K562 (cell line): ENCODE measurements around the gene TCEAL4. TPM values are rescaled to one million over a fixed set of nuclear protein-coding genes. Genes with fewer than 3 reads are reported as not detected.

Experiments used
- ATAC-seq: fragments of 200-7000 bp; cut with Tn5 transposase; 3 replicates; pipeline ENCODE4 v1.9.1; 2020; ENCODE audit warnings: moderate library complexity
- BruUV-seq: library from RNA; stranded (reverse); fragments of 400-500 nt; replicated peaks from 2 replicates; lab custom pipeline; 2021; lab: Mats Ljungman, UMichigan
- CTCF ChIA-PET: fragments of 300-600 bp; formaldehyde crosslinking; extraction: SDS; loops from one replicate; lab custom pipeline; 2021; ENCODE audit warnings: low intra/inter-chr PET ratio; lab: Yijun Ruan, JAX
- POLR2A ChIA-PET: fragments of 300-600, 350-650 bp; sonication (Branson Sonifier 250); formaldehyde crosslinking; extraction: SDS; loops from one replicate; lab custom pipeline; 2021; ENCODE audit warnings: antibody characterized with exemption, inconsistent platforms; lab: Yijun Ruan, JAX
- DNase-seq, 4 experiments: peaks; one replicate each; pipeline versions ENCODE4 v3.0.0 to v3.0.0-alpha.2; 2011 to 2018; ENCODE audit warnings: low spot score in 3 of 4, mixed read lengths in 3 of 4; ENCODE audit errors: extremely low read depth in 1 of 4
- FAIRE-seq: peaks from 2 replicates; lab custom pipeline; 2011; peaks lifted over from hg19 to GRCh38; lab: Jason Lieb, UNC
- H2AFZ ChIP-seq: 2 replicates; pipeline ENCODE4 v1.6.0; 2011; ENCODE audit warnings: low read depth, low read length, control low read depth, inconsistent platforms
- H3K27ac ChIP-seq: fragments of 200-600 bp; 3 replicates; pipeline ENCODE4 v1.8.0; 2011; ENCODE audit warnings: low read depth, mild to moderate bottlenecking, control low read depth, inconsistent platforms, low read length, moderate library complexity, mixed read lengths; ENCODE audit errors: extremely low read depth
- H3K27me3 ChIP-seq, 2 experiments: fragments of 300-600 bp in 1 of 2; 2 replicates in 1 of 2; 3 replicates in 1 of 2; pipeline versions ENCODE4 v1.6.0 to v1.8.0; 2011; ENCODE audit warnings: inconsistent platforms in 2 of 2, low read length in 2 of 2, mild to moderate bottlenecking in 1 of 2, mixed read lengths in 1 of 2, moderate library complexity in 1 of 2; ENCODE audit not compliant: control insufficient read depth in 2 of 2, insufficient read depth in 2 of 2
- H3K36me3 ChIP-seq: fragments of 300-600 bp; 3 replicates; pipeline ENCODE4 v1.8.0; 2011; ENCODE audit warnings: mild to moderate bottlenecking, low read length, inconsistent platforms; ENCODE audit not compliant: control insufficient read depth, insufficient read depth
- H3K4me1 ChIP-seq, 2 experiments: fragments of 200-600 bp in 1 of 2; replicated peaks in 1 of 2; 2 replicates in 1 of 2; 3 replicates in 1 of 2; pipeline versions ENCODE4 v1.5.1 to v1.8.0; 2011; ENCODE audit warnings: inconsistent platforms in 2 of 2, low read length in 2 of 2, mild to moderate bottlenecking in 1 of 2, mixed read lengths in 1 of 2, moderate library complexity in 1 of 2; ENCODE audit not compliant: control insufficient read depth in 2 of 2, insufficient read depth in 2 of 2
- H3K4me2 ChIP-seq: 2 replicates; pipeline ENCODE4 v1.6.1; 2011; ENCODE audit warnings: low read length, control low read depth, inconsistent platforms, mixed read lengths; ENCODE audit not compliant: insufficient read depth
- H3K4me3 ChIP-seq: fragments of 200-600 bp; sonication (generic), shearing (Covaris generic); 2 replicates; pipeline ENCODE4 v1.5.1; 2016; ENCODE audit warnings: control low read depth, inconsistent platforms
- H3K79me2 ChIP-seq: fragments of 200-600 bp; 3 replicates; pipeline ENCODE4 v1.8.0; 2011; ENCODE audit warnings: low read length, inconsistent platforms; ENCODE audit not compliant: control insufficient read depth, insufficient read depth
- H3K9ac ChIP-seq, 2 experiments: 2 replicates each; pipeline versions ENCODE4 v1.6.0 to v1.6.1; 2011; ENCODE audit warnings: low read depth in 2 of 2, low read length in 2 of 2, control low read depth in 1 of 2, inconsistent platforms in 1 of 2, mild to moderate bottlenecking in 1 of 2, mixed read lengths in 1 of 2; ENCODE audit not compliant: insufficient read depth in 1 of 2
- H3K9me1 ChIP-seq: one replicate; pipeline ENCODE4 v1.6.0; 2011; ENCODE audit warnings: inconsistent platforms, mild to moderate bottlenecking, low read length, moderate library complexity; ENCODE audit not compliant: control insufficient read depth, insufficient read depth
- H3K9me3 ChIP-seq: replicated peaks from 2 replicates; pipeline ENCODE4 v1.5.1; 2011; ENCODE audit warnings: low read depth, low read length, inconsistent platforms; ENCODE audit not compliant: control insufficient read depth, insufficient read depth
- H4K20me1 ChIP-seq: replicated peaks from 2 replicates; pipeline ENCODE4 v1.6.1; 2011; ENCODE audit warnings: low read length, inconsistent platforms, mixed read lengths; ENCODE audit not compliant: control insufficient read depth, insufficient read depth
- CREB5 ChIP-seq: fragments of 250-450 bp; sonication (Bioruptor Pico); IDR thresholded peaks from 2 replicates; pipeline ENCODE4 v1.5.0; 2020; ENCODE audit warnings: mild to moderate bottlenecking
- DDX20 ChIP-seq: fragments of 450-650 bp; IDR thresholded peaks from 2 replicates; pipeline ENCODE4 v1.6.1; 2016; ENCODE audit warnings: missing genetic modification characterization, low read depth, mild to moderate bottlenecking, missing compliant biosample characterization, moderate library complexity
- KDM2B ChIP-seq: fragments of 250-450 bp; sonication (Bioruptor Pico); IDR thresholded peaks from 2 replicates; pipeline ENCODE4 v1.8.0; 2021; ENCODE audit warnings: mild to moderate bottlenecking, moderate library complexity
- MEF2D ChIP-seq: conservative IDR thresholded peaks from 2 replicates; pipeline ENCODE4 v1.6.1; 2016; ENCODE audit warnings: low read depth, missing genetic modification characterization, missing compliant biosample characterization
- SRF ChIP-seq, 2 experiments: fragments of 250-450, 450-650 bp in 1 of 2; sonication (Bioruptor Pico) in 1 of 2; sonication (generic) in 1 of 2; formaldehyde crosslinking; IDR thresholded peaks; 2 replicates each; pipeline versions ENCODE4 v1.5.0 to v1.5.1; 2020 to 2022; ENCODE audit warnings: mild to moderate bottlenecking in 1 of 2, missing genetic modification reagents in 1 of 2
- ZFP30 ChIP-seq: fragments of 250-450 bp; sonication (Bioruptor Pico); IDR thresholded peaks from 2 replicates; pipeline ENCODE4 v1.8.0; 2022; ENCODE audit warnings: moderate library complexity, mild to moderate bottlenecking, inconsistent platforms, borderline replicate concordance
- ZNF830 ChIP-seq: fragments of 250-450 bp; sonication (Bioruptor Pico); IDR thresholded peaks from 2 replicates; pipeline ENCODE4 v1.5.0; 2021; ENCODE audit warnings: mild to moderate bottlenecking
- WGBS: fragments of 100-300 bp; shearing (Covaris generic); methylation state at CpG from one replicate; pipeline ENCODE4 v1.1.6; 2016; ENCODE audit warnings: low coverage, mixed read lengths; ENCODE audit not compliant: insufficient coverage; ENCODE audit errors: missing lambda C conversion rate; 5-methylcytosine and 5-hydroxymethylcytosine counted together
- in situ Hi-C: fragments of 300-500 bp; cut with MboI; formaldehyde crosslinking; loops from 4 replicates; pipeline ENCODE4 v1.15.0; 2018; ENCODE audit warnings: inconsistent platforms, mixed read lengths
- intact Hi-C: fragments of 100-400 bp; cut with micrococcal nuclease; formaldehyde crosslinking; loops from 2 replicates; pipeline ENCODE4 v1.14.2; 2022
- polyA plus RNA-seq, 8 experiments: library from polyadenylated mRNA; depleted of rRNA in 4 of 8; stranded (reverse) in 5 of 8; unstranded in 3 of 8; fragments of >200 nt; fragmentation: Nextera tagmentation in 2 of 8; fragmentation: Illumina TruSeq in 1 of 8; extraction: Ambion mirVana in 2 of 8; extraction: Trizol in 1 of 8; gene quantifications; 2 replicates each; pipeline versions ENCODE4 v1.2.1 to v1.2.3, GENCODE V29; 2011 to 2014; ENCODE audit warnings: inconsistent platforms in 1 of 8, missing spikeins in 1 of 8
- total RNA-seq, 7 experiments: library from RNA; depleted of rRNA in 6 of 7; stranded (reverse); fragments of >200 nt in 6 of 7; fragmentation: Illumina TruSeq in 2 of 7; extraction: Trizol in 2 of 7; gene quantifications; 2 replicates each; pipeline versions ENCODE4 v1.2.1 to v1.2.3, GENCODE V29; 2011 to 2021; ENCODE audit warnings: low replicate concordance in 1 of 7

The TCEAL4 gene
- total and polyA plus RNA-seq, 9 of the 15 experiments (the other 6 are each of a cell fraction or from before 2014, with no cell fraction given), result 0.36 to 12.3 (median 7.9) TPM

DNA sequence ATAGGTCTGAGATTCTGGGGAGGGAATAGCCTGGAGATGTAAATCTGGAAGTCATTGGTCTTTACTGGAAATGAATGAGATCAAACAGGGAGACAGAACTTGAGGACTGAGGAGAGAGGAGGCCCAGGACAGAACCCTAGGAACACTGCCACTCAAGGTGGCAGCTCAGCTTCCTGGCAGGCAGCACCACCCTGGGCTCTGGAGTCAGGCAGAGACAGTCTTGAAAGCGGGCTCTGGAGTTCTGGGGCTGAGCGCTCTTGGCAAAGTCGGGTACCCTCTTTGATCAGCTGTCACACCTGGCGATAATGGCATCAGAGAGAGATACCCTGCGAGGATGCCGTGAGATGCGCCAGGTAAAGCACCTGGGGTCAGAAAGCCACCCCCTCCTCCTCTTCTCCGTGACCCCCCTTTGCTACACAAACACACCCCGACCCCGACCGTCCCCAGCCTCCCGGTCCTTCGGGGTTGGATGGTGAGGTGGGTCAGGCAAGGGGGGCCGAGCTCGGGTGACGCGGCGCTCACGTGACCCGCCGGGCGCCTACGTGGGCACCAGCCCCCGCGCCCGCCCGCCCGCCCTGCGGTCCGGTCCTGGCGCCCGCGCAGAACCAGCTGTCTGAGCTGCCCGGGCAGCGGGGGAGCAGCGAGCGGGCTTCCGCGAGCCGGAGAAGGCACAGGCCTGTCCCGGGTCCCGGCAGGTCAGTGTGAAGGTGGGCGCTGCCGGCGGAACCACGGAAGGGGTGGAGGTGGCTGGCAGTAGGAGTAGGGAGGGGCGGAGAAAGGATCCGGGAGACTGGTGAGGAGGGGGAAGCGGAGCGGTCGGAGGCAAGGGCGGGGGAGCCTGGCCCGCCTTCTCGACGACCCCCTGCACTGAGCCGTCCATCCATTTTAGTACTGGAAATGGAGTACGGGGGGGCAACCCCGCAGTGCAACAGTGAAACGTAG is 22.3 kb downstream of the TCEAL4 start, which contains the start of gene TCEAL3:
Gene TCEAL3 (plus strand): TSS at position 600 of the 942 bp plus-strand sequence. CDS start 1,102 bp downstream, outside the sequence.
- Histone ChIP-seq H3K36me3 (no peaks in the 10 kb centered on the region), H4K20me1 (no peaks in the 10 kb centered on the region; the same call in 1 of the 2 replicates), H3K4me1 (no peaks in the 10 kb centered on the region), H2AFZ (no peak within 1 kb of the TSS), H3K9ac (no peak within 1 kb of the TSS), H3K27ac (no peak within 1 kb of the TSS), H3K79me2 (no peaks in the 10 kb centered on the region), H3K4me3 (no peak within 1 kb of the TSS), H3K9me1 (no peaks in the 10 kb centered on the region), H3K9me3 (no peaks in the 10 kb centered on the region), H3K27me3 (peaks cover 0 to 5% of the 10 kb centered on the region in 2 experiments; a peak in 2 of 5 replicates), H3K4me2 (no peak within 1 kb of the TSS)
- intact Hi-C loops (no loop called here), in situ Hi-C loops (no loop called here)
- 45% methylated on average over 14 of the region's 59 CpGs for WGBS
- ATAC-seq (no peak), DNase-seq (no peak), FAIRE-seq (no peak)
- CTCF ChIA-PET, result no interaction called here
- TF ChIP-seq KDM2B (CRISPR knock-in tag), result no peak
- TF ChIP-seq ZFP30 (CRISPR knock-in tag), result no peak
- BruUV-seq, result no TSS peak
- POLR2A ChIA-PET, result no interaction called here

DNA sequence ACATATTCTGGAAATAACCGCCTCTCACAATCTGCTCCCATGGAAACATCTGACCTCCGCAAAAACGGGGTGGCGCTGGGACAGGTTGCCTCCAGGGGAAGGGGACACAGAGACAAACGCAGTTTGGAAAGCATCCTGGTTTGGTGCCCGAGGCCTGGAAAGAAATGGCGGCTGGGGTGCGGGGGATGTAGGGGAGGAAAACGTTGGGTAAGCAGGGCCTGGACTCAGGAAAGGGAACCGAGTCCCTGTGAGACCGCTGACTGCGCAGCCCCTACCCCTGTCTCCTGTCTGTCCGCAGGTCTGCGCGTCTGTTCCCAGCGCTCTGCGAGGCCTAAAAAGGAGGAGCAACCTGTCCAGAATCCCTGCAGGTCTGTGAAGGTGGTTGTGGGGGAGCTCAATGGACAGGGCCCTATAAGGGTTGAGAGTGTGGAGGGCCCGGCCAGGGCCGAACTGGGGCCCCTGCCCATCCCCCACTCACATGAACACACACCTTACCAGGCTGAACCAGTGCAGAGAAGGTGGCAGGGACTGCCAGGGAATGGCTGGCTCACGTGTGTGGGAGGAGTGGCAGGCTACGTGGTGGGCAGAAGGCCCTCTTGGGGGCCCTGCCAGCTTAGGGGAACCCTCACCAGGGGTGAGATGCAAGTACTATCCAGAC is 23.1 kb downstream of the TCEAL4 start:
- FAIRE-seq (no peak), DNase-seq (no peak), ATAC-seq (no peak)
- in situ Hi-C loops, result no loop called here
- Histone ChIP-seq H2AFZ (no peak overlapping the region), H3K79me2 (no peaks in the 10 kb centered on the region), H3K27me3 (peaks cover 0 to 5% of the 10 kb centered on the region in 2 experiments; a peak in 2 of 5 replicates), H3K4me1 (no peaks in the 10 kb centered on the region), H4K20me1 (no peaks in the 10 kb centered on the region; the same call in 1 of the 2 replicates), H3K9me3 (no peaks in the 10 kb centered on the region), H3K4me2 (no peak overlapping the region), H3K27ac (no peak overlapping the region), H3K4me3 (no peak overlapping the region), H3K9me1 (no peaks in the 10 kb centered on the region), H3K9ac (no peak overlapping the region), H3K36me3 (no peaks in the 10 kb centered on the region)
- ChIA-PET CTCF (no interaction called here), POLR2A (no interaction called here)
- intact Hi-C loops, result no loop called here
- TF ChIP-seq SRF (CRISPR knock-in tag; IDR thresholded peaks at IDR 0.05) (no peak), DDX20 (tag) (no peak), CREB5 (CRISPR knock-in tag) (no peak), MEF2D (tag) (no peak), ZNF830 (CRISPR knock-in tag) (no peak)
- WGBS, result 29% methylated on average over 12 of the region's 21 CpGs
- no TSS peak for BruUV-seq
